Measurements from ENCODE around the gene MET.
"Not testable (repeated sequence)": the region's sequence is repeated elsewhere in the genome, so short reads cannot be mapped to it uniquely, and the experiment has no call there.

The MET gene

GRCh38 chr7:116698930-116699721 lies 27.1 kb downstream of the MET start:
- DNase-seq (ENCODE audit: low spot score): no peak

DNA sequence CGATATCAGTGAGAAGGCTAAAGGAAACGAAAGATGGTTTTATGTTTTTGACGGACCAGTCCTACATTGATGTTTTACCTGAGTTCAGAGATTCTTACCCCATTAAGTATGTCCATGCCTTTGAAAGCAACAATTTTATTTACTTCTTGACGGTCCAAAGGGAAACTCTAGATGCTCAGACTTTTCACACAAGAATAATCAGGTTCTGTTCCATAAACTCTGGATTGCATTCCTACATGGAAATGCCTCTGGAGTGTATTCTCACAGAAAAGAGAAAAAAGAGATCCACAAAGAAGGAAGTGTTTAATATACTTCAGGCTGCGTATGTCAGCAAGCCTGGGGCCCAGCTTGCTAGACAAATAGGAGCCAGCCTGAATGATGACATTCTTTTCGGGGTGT lies 27.7 kb downstream of the MET start:
- DNase-seq (ENCODE audit: low spot score): no peak

GRCh38 chr7:116702046-116702785 lies 30.2 kb downstream of the MET start:
- DNase-seq (ENCODE audit: low spot score): no peak

DNA sequence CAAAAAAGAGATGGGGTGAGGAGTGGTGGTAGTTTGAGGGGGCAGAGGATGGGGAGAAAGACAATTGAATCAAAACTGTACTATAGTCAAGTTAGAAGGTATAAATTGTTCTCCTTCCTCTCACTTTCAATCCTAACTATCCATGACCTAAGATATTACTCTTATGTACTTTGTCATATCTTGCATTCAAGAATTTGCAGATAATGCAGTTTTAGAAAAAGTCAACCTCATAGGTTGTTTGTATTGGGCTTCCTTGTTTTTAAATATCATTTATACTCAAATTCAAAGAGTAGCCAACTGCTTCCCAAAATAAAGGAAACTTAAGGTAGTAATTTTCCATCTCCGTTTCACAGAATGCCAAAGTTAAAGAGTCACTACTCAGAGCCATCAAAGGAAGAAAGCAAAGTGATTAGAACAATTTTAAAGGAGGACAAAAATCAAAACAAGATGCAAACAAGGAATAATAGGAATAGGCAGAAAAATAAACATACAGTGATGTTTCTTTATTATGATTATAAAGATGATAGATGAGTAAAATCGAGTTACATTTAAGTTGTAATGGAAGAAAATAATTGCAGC lies 32.7 kb downstream of the MET start:
- no peak for DNase-seq (ENCODE audit: low spot score)

GRCh38 chr7:116705419-116705818 lies 33.4 kb downstream of the MET start:
- no peak for DNase-seq (ENCODE audit: low spot score)

DNA sequence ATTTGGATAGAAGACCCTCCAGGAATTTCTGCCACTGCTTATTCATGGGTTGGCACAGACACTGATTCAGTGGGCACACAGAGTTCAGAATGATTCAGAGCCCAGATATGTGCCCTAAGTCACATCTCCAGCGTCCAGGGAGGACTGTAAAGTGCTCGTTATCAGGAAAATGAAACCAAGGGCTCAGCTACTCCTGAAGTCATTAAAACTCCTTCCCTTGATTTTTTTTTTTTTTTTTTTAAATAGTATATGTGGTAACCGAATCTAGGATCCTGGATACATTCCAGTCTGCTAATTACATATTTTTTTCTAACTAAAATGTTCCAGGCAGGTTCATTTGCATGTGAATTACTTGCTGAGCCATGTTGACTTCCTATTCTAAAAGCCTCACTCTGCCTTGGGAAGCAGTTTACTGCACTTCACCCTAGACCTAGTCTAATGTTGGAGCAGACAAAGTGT lies 34.7 kb downstream of the MET start:
- peak; percentile 56 for DNase-seq (ENCODE audit: low spot score)

DNA sequence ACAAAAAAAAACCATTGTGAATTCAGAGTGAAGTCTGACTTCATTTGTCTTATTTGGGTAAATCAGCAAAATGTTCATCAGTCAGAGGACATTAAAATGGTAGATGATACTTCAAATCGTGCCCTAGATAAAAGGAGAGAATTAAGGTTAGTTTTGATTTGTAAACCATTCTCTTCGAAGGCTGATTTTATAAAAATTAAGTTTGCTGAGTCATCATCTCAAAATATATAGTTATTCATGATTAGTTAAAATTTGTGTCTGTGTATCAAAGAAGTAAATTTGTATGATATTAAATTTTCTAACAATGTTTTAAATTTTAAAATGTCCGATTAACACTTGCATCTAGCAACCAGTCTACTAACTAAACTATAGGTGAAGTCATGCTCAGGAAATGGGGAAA lies 35.3 kb downstream of the MET start:
- no peak for DNase-seq (ENCODE audit: low spot score)

- DNase-seq (ENCODE audit: low spot score): no peak
Measured at GRCh38 chr7:116708248-116708647, 36.3 kb downstream of the MET start.

DNA sequence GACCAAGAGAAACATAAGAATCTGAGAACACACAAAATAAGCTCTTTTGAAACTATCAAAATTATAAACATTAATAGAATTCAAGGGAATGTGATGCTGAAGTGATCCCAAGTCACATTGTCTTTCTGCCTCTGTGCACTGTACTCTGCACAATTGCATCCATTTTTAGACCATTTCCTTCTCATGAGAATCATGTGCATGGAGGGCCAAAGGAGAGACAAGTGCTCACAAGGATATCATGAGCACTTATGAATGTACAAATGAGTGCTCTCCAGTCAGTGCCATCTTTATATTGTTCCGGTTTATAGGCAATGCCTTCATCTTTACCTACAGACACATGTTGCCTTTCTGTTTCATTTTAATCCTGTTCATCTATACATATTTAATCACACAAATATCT lies 36.9 kb downstream of the MET start:
- no peak for DNase-seq (ENCODE audit: low spot score)

- no peak for DNase-seq (ENCODE audit: low spot score)
Measured at GRCh38 chr7:116709336-116709735, 37.3 kb downstream of the MET start.

DNA sequence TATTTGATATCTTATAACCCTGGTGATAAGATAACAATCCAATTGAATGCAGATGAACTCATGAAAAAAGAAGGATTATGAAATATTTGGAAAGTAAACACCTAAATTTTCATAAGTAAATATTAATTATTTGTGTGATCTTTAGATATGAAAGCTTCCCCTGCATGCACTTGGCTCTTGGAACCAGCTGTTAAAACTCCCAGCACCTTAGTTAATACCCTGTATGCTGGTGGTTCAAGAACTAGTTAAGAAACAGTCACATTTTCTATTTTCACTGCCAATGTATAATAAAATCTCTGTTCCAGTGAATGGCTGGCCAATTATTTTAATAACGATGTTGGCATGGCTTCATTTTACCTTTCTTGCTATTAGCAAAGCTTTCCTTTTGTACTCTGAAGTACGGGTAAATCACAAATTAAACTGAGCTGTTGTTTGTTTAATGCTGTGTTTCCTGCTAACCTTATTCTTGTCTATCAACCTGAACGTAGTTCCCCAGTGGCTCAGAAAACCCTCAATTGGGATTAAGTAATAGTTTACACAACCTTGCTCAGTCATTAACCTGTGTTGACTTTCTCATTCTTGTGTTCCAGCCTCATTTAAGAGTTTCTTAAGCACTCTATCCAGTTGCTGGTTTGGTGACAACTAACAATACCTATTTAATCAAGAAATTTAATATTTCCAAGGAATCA lies 38.9 kb downstream of the MET start:
- DNase-seq (ENCODE audit: low spot score): no peak

- no peak for DNase-seq (ENCODE audit: low spot score)
Measured at GRCh38 chr7:116711790-116712189, 39.8 kb downstream of the MET start.

DNA sequence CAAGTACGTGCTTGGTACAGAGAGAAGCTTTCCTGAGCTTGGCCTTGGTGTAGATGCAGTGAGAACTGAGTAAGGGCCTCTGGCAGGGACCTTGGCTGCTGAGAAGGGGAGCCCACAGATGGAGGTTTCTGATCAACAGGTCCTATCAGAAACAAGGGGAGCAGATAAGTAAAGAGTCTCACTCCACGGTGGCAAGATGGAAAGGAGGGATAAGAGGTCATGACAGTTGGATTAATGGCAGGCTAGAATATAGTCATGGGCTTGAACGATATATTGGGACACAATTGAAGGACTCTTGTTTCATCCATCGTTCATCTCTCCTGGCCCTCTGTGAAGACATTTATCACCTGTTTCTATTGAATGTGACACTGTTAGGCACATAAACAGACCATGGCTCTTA lies 41.5 kb downstream of the MET start:
- DNase-seq (ENCODE audit: low spot score): no peak

- peak; percentile 26 for DNase-seq (ENCODE audit: low spot score)
Measured at GRCh38 chr7:116713918-116714317, 41.9 kb downstream of the MET start.

DNA sequence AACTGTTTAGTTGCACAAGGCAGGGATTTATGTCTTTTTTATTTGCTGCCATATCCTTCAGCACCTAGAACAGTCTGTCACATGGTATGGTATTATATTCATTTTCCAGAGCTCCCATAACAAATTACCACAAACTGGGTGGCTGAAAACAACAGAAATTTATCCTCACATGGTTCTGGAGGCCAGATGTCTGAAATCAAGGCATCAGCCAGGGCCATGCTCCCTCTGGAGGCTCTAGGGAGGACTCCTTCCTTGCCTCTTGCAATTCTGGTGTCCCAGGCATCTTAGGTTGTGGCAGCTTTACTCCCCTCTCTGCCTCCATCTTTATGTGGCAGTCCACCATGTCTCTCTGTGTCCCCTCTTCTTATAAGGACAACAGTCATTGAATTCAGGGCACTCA lies 43.1 kb downstream of the MET start:
- peak; percentile 21 for DNase-seq (ENCODE audit: low spot score)

- DNase-seq (ENCODE audit: low spot score): no peak
Measured at GRCh38 chr7:116717137-116717536, 45.1 kb downstream of the MET start.

DNA sequence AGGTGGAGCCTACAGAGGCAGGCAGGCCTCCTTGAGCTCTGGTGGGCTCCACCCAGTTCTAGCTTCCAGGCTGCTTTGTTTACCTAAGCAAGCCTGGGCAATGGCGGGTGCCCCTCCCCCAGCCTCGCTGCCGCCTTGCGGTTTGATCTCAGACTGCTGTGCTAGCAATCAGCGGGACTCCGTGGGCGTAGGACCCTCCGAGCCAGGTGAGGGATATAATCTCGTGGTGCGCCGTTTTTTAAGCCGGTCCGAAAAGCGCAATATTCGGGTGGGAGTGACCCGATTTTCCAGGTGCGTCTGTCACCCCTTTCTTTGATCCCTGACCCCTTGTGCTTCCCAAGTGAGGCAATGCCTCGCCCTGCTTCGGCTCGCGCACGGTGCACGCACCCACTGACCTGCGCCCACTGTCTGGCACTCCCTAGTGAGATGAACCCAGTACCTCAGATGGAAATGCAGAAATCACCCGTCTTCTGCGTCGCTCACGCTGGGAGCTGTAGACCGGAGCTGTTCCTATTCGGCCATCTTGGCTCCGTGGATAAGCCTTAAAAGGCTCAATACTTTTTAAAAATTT lies 52.0 kb downstream of the MET start:
- DNase-seq (ENCODE audit: low spot score): not testable (repeated sequence)

DNA sequence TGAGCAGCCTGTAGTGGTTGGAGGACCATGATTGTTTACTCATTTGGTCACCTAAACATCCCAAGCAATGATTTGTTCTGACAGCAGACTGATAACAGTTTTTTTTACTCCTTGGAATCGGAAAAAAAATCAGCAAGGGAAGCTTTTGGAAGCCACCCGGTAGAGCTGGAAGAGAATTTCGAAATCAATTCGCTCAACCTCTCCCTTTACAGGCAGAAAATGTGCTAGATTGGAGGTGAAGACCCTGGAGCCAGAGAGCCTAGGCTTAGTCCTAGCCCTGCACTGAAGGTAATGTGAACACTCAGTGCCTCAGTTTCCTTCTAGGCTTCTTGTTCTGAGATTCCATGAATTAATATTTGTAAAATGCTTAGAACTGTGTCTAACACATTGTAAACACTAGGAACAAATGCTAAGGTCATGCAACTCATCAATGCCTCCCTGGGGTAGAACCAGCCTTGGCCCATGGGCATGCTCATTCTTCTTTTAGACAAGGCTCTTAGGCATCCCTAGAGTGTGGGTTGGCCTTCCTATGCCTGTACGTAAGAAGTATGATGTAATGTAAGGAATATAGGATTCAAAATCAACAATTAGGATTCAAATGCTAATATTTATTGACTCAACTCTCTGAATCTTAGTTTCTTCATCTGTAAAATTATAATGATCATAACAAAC lies 52.7 kb downstream of the MET start:
- DNase-seq (ENCODE audit: low spot score): no peak

GRCh38 chr7:116726149-116726548 lies 54.2 kb downstream of the MET start:
- no peak for DNase-seq (ENCODE audit: low spot score)

GRCh38 chr7:116726713-116727431 lies 54.9 kb downstream of the MET start:
- peak; percentile 35 for DNase-seq (ENCODE audit: low spot score)

GRCh38 chr7:116727432-116728009 lies 55.5 kb downstream of the MET start:
- peak; percentile 14 for DNase-seq (ENCODE audit: low spot score)

Data from AG20443 (cell line).